ENCODE measurements around the gene OAS2.

Gene OAS2

DNA sequence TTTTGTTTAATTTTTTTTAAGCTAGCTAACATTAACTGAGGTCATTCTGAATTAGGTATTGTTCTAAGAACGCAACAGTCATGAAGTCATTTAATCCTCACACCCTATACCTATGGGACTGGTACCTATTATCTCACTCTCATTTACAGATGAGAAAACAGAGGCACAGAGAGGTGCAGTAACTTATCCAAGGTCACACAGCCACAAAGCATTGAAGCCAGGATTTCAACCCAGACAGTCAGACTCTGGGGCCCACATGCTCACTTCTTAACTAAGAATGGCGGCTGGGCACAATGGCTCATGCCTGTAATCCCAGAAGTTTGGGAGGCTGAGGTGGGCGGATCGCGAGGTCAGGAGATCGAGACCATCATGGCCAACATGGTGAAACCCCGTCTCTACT is 63.2 kb downstream of the OAS2 start:
- TF ChIP-seq, protein P1, sequence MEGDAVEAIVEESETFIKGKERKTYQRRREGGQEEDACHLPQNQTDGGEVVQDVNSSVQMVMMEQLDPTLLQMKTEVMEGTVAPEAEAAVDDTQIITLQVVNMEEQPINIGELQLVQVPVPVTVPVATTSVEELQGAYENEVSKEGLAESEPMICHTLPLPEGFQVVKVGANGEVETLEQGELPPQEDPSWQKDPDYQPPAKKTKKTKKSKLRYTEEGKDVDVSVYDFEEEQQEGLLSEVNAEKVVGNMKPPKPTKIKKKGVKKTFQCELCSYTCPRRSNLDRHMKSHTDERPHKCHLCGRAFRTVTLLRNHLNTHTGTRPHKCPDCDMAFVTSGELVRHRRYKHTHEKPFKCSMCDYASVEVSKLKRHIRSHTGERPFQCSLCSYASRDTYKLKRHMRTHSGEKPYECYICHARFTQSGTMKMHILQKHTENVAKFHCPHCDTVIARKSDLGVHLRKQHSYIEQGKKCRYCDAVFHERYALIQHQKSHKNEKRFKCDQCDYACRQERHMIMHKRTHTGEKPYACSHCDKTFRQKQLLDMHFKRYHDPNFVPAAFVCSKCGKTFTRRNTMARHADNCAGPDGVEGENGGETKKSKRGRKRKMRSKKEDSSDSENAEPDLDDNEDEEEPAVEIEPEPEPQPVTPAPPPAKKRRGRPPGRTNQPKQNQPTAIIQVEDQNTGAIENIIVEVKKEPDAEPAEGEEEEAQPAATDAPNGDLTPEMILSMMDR (conservative IDR thresholded peaks at IDR 0.05; ENCODE audit: low read length): no peak
- H3K4me3 ChIP-seq (ENCODE audit: low read length): no peak overlapping the region
- no peak for DNase-seq (ENCODE audit: low read depth)

DNA sequence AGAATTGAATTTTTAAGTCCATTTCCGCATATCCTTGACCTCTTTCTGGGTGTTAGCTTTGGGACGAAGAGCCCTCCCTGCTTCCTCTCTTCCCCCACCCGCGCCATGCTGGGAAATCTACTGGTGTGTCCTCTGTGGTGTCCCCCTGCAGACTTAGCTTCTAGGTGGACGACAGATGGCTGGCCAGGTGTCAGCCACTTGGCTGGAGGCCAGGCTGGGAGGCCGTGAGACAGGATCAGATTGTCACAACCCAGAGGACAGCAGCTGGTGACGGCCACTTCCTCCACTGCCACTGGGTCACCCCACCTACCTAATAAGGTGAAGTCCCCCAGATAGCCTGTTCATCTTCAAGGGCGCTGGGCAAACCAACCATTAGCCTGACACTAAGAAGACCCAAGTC is 64.9 kb downstream of the OAS2 start:
- H3K4me3 ChIP-seq (ENCODE audit: low read length): no peak overlapping the region
- TF ChIP-seq, protein P1 (conservative IDR thresholded peaks at IDR 0.05; ENCODE audit: low read length): no peak
- no peak for DNase-seq (ENCODE audit: low read depth)

DNA sequence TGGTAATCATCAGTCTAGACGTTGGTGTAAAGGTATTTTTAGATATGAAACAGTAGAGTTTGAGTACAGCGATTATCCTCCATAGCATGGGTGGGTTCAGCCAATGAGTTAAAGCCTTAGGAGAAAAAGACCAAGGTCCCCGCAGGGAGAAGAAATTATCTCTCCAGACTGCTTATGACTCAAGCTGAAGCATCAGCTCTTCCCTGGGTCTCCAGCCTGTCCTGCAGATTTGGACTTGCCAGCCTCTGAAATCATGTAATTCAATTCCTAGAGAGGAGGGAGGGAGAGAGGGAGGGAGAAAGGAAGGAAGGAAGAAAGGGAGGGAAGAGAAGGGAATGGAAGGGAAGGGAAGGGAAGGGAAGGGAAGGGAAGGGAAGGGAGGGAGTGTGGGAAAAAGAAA is 66.2 kb downstream of the OAS2 start:
- DNase-seq (ENCODE audit: low read depth): no peak
- TF ChIP-seq, protein P1 (conservative IDR thresholded peaks at IDR 0.05; ENCODE audit: low read length): no peak
- H3K4me3 ChIP-seq (ENCODE audit: low read length): no peak overlapping the region

DNA sequence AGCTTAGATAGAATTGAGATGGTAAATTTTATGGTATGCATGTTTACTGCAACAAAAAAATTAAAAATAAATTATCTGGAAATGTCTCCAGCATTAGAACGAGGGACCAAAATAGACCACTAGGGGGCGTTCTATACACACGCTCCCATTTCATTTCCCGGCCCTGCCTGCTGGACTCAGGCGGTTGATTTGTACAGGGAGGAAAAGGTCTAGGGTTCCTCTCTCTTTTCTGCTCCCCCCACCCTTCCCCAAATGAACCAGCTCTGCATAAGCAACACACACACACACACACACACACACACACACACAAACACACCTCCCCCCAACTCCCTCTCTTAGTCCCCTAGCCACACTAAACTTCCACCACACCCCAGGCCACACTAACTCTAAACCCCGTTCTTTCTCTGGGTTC is 70.4 kb downstream of the OAS2 start:
- peak; percentile 57 for DNase-seq (ENCODE audit: low read depth)
- H3K4me3 ChIP-seq (ENCODE audit: low read length): no peak overlapping the region
- TF ChIP-seq, protein P1 (conservative IDR thresholded peaks at IDR 0.05; ENCODE audit: low read length): peak; percentile 88

DNA sequence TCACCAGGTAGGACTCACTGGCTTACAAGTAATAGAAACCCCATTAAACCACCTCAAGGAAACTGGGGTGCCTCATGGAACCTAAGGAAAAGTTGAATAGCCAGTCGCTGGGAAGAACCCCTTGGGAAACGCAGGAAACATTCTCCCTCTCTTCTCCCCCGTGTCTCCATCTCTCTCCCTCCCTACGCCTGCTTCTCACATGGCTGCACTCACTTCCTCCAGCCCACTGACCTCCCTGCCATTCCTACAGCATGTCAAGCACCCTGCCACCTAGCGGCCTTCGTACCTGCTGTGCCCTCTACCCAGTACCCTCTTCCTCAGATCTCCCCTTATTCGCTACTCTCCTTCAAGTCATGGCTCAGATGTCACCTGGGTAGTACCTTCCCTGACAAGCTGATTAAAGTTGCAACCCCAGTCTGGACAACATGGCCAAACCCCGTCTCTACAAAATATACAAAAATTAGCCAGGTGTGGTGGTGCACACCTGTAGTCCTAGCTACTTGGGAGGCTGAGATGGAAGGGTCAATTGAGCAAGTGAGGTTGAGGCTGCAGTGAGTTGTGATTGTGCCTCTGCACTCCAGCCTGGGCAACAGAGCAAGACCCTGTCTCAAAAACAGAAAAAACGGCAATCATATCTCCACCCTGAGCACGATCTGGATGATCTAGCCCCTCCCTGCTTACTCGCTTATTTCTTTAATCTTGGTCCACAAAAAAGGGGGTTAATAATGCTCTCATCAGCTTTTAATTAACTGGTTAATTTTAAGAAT is 71.8 kb downstream of the OAS2 start:
- H3K4me3 ChIP-seq (ENCODE audit: low read length): no peak overlapping the region
- no peak for DNase-seq (ENCODE audit: low read depth)
- TF ChIP-seq, protein P1 (conservative IDR thresholded peaks at IDR 0.05; ENCODE audit: low read length): 0 out of 2 replicates have a peak, but pooled peaks have one; percentile 5

DNA sequence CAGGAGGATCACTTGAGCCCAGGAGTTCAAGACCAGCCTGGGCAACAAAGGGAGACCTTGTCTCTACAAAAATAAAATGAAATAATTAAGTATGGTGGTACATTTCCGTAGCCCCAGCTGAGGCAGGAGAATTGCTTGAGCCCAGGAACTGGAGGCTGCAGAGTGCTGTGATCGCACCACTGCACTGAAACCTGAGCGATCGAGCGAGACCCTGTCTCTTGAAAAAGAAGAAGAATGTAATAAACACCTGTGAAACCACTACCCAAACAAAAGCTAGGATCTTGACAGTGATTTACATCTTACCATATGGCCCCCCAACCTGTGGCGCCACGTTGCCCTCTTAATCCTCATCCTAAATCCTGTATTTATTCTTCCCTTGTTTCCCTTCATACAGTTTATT is 72.5 kb downstream of the OAS2 start:
- no peak overlapping the region for H3K4me3 ChIP-seq (ENCODE audit: low read length)
- TF ChIP-seq, protein P1 (conservative IDR thresholded peaks at IDR 0.05; ENCODE audit: low read length): no peak
- DNase-seq (ENCODE audit: low read depth): no peak

DNA sequence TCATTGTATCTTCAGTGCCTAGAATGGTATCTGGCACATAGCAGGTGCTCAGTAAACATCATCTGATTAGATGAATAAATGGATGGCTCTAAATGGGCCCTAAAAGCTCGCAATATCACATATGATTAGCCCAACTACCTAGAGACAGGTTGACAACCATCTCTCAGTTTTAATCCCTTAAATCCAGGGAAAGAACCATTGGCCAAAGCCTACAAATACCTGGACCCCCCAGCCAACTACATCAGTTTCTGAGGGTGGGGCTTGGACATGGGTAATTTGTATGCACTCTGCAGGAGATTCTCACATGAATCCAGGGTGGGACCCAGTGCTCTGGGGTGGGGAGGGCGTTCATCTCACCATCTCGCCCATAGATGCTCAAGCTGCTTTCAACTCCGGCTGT is 73.4 kb downstream of the OAS2 start:
- DNase-seq (ENCODE audit: low read depth): no peak
- TF ChIP-seq, protein P1 (conservative IDR thresholded peaks at IDR 0.05; ENCODE audit: low read length): no peak
- no peak overlapping the region for H3K4me3 ChIP-seq (ENCODE audit: low read length)
